HCT116 (cell line): Measurements from ENCODE around the gene ERC1. TPM values are rescaled to one million over a fixed set of nuclear protein-coding genes. Genes with fewer than 3 reads are reported as not detected.

Experiments
- ATAC-seq: fragments of 200-7000 bp; cut with Tn5 transposase; 2 replicates; pipeline ENCODE4 v1.9.1; 2020; ENCODE audit warnings: mild to moderate bottlenecking, moderate library complexity
- BruUV-seq: library from RNA; stranded (reverse); fragments of 400-500 nt; replicated peaks from 2 replicates; lab custom pipeline; 2021; lab: Mats Ljungman, UMichigan
- CTCF ChIA-PET: fragments of 300-600 bp; sonication (Branson Sonifier 250); formaldehyde crosslinking; loops from one replicate; lab custom pipeline; 2021; ENCODE audit warnings: antibody characterized with exemption; lab: Charles Lee
- POLR2A ChIA-PET: fragments of 300-600, 350-600 bp; sonication (Branson Sonifier 250); formaldehyde crosslinking; loops from one replicate; lab custom pipeline; 2021; ENCODE audit warnings: antibody characterized with exemption; lab: Charles Lee
- RAD21 ChIA-PET, 2 experiments: fragments of 300-600 bp; sonication (Branson Sonifier 250); formaldehyde crosslinking; loops; one replicate each; lab custom pipeline; 2023; ENCODE audit warnings: low total read pairs in 2 of 2; ENCODE audit not compliant: uncharacterized antibody in 2 of 2, unreplicated experiment in 2 of 2, low non-redundant PET in 1 of 2; lab: Charles Lee
- DNase-seq: peaks from one replicate; pipeline ENCODE4 v3.0.0-alpha.2; 2010; ENCODE audit warnings: low read depth, low spot score
- H2AFZ ChIP-seq: fragments of 200-600 bp; shearing (Covaris generic), sonication (generic); 2 replicates; pipeline ENCODE4 v1.6.1; 2017; ENCODE audit warnings: low read depth, mixed run types, mixed read lengths, antibody characterized with exemption, low read length; ENCODE audit not compliant: poor library complexity, severe bottlenecking
- H3K27ac ChIP-seq: 2 replicates; pipeline ENCODE4 v1.5.1; 2012; ENCODE audit warnings: low read depth, low read length
- H3K27me3 ChIP-seq: fragments of 200-600 bp; sonication (generic); 2 replicates; pipeline ENCODE4 v1.6.1; 2016; ENCODE audit warnings: mixed run types, low read length, mixed read lengths; ENCODE audit not compliant: insufficient read depth
- H3K36me3 ChIP-seq, 2 experiments: fragments of 200-500 bp in 1 of 2; fragments of 200-600 bp in 1 of 2; sonication (Bioruptor generic) in 1 of 2; sonication (generic) in 1 of 2; 2 replicates each; pipeline versions ENCODE4 v1.5.1 to v1.6.1; 2014 to 2016; ENCODE audit warnings: low read length in 2 of 2, inconsistent platforms in 1 of 2, mixed read lengths in 1 of 2, mixed run types in 1 of 2; ENCODE audit not compliant: insufficient read depth in 2 of 2, control insufficient read depth in 1 of 2
- H3K4me1 ChIP-seq, 2 experiments: fragments of 200-600 bp in 1 of 2; sonication (generic) in 1 of 2; 2 replicates each; pipeline versions ENCODE4 v1.5.1 to v1.6.1; 2012 to 2017; ENCODE audit warnings: low read length in 2 of 2, inconsistent platforms in 1 of 2, mild to moderate bottlenecking in 1 of 2, mixed read lengths in 1 of 2, mixed run types in 1 of 2, moderate library complexity in 1 of 2; ENCODE audit not compliant: insufficient read depth in 2 of 2, control insufficient read depth in 1 of 2
- H3K4me2 ChIP-seq: fragments of 200-600 bp; sonication (generic); 2 replicates; pipeline ENCODE4 v1.6.1; 2017; ENCODE audit warnings: mixed run types, low read length, mixed read lengths
- H3K4me3 ChIP-seq, 2 experiments: fragments of 200-600 bp in 1 of 2; sonication (generic) in 1 of 2; replicated peaks in 1 of 2; 2 replicates each; pipeline ENCODE4 v1.5.1; 2011 to 2016; ENCODE audit warnings: low read length in 2 of 2, control low read depth in 1 of 2, low read depth in 1 of 2, mild to moderate bottlenecking in 1 of 2, mixed read lengths in 1 of 2, mixed run types in 1 of 2
- H3K79me2 ChIP-seq: fragments of 200-600 bp; sonication (generic); 2 replicates; pipeline ENCODE4 v1.6.1; 2017; ENCODE audit warnings: mild to moderate bottlenecking, mixed run types, low read length, moderate library complexity, mixed read lengths; ENCODE audit not compliant: insufficient read depth
- H3K9ac ChIP-seq: fragments of 200-600 bp; sonication (generic); 2 replicates; pipeline ENCODE4 v1.6.1; 2016; ENCODE audit warnings: low read length, mixed read lengths
- H3K9me2 ChIP-seq: fragments of 200-600 bp; sonication (generic), shearing (Covaris generic); 2 replicates; pipeline ENCODE4 v1.6.1; 2017; ENCODE audit warnings: mixed run types, mild to moderate bottlenecking, moderate library complexity; ENCODE audit not compliant: insufficient read depth
- H3K9me3 ChIP-seq, 2 experiments: fragments of 200-500 bp in 1 of 2; fragments of 200-600 bp in 1 of 2; sonication (Bioruptor generic) in 1 of 2; sonication (generic) in 1 of 2; 2 replicates each; pipeline ENCODE4 v1.6.1; 2014 to 2017; ENCODE audit warnings: low read length in 2 of 2, mixed read lengths in 2 of 2, inconsistent platforms in 1 of 2, low read depth in 1 of 2, mild to moderate bottlenecking in 1 of 2, mixed run types in 1 of 2, moderate library complexity in 1 of 2; ENCODE audit not compliant: control insufficient read depth in 1 of 2, insufficient read depth in 1 of 2
- H4K20me1 ChIP-seq: fragments of 200-600 bp; sonication (generic), shearing (Covaris generic); 2 replicates; pipeline ENCODE4 v1.6.1; 2017; ENCODE audit warnings: mixed run types, mild to moderate bottlenecking, moderate library complexity; ENCODE audit not compliant: insufficient read depth
- EGR1 ChIP-seq: IDR thresholded peaks from 2 replicates; pipeline ENCODE4 v1.6.1; 2012; ENCODE audit warnings: low read depth
- EZH2phosphoT487 ChIP-seq: fragments of 200-600 bp; IDR thresholded peaks from 2 replicates; pipeline ENCODE4 v1.6.1; 2018; ENCODE audit warnings: antibody characterized with exemption, borderline replicate concordance
- JUND ChIP-seq: IDR thresholded peaks from 2 replicates; pipeline ENCODE4 v1.6.1; 2012
- RAD21 ChIP-seq: IDR thresholded peaks from 2 replicates; pipeline ENCODE4 v1.6.1; 2012; ENCODE audit warnings: low read depth, mild to moderate bottlenecking
- SIN3A ChIP-seq: IDR thresholded peaks from 2 replicates; pipeline ENCODE4 v1.6.1; 2012; ENCODE audit warnings: low read depth
- ZNF274 ChIP-seq: fragments of 200-500 bp; sonication (Bioruptor generic); IDR thresholded peaks from 2 replicates; pipeline ENCODE4 v1.6.1; 2014; ENCODE audit warnings: mild to moderate bottlenecking, low read depth, low read length, inconsistent platforms
- intact Hi-C: fragments of 100-400 bp; cut with micrococcal nuclease; formaldehyde crosslinking; loops from 2 replicates; pipeline ENCODE4 v1.10.0; 2022
- total RNA-seq: library from RNA; stranded (reverse); gene quantifications from one replicate; pipeline ENCODE4 v1.2.1, GENCODE V29; 2021; ENCODE audit not compliant: unreplicated experiment
- TF ChIP-seq, protein P1 (sequence below): IDR thresholded peaks from 2 replicates; pipeline ENCODE4 v1.6.1; 2012
- TF ChIP-seq, protein P2 (sequence below), 3 experiments: fragments of 200-600 bp in 1 of 3; sonication (generic) in 1 of 3; IDR thresholded peaks in 2 of 3; conservative IDR thresholded peaks in 1 of 3; 2 replicates each; pipeline ENCODE4 v1.5.1; 2012 to 2017; ENCODE audit warnings: low read depth in 2 of 3, low read length in 2 of 3, antibody characterized with exemption in 1 of 3, borderline replicate concordance in 1 of 3, control low read depth in 1 of 3, mild to moderate bottlenecking in 1 of 3, mixed read lengths in 1 of 3, mixed run types in 1 of 3, moderate library complexity in 1 of 3; ENCODE audit not compliant: insufficient read depth in 1 of 3
- TF ChIP-seq, protein P3 (sequence below): IDR thresholded peaks from 2 replicates; pipeline ENCODE4 v1.6.1; 2012
- TF ChIP-seq, protein P4 (sequence below): IDR thresholded peaks from 2 replicates; pipeline ENCODE4 v1.6.1; 2012; ENCODE audit warnings: low read depth

Gene ERC1
- total RNA-seq, 1 experiment from 2014 or later = 41.9 TPM

DNA sequence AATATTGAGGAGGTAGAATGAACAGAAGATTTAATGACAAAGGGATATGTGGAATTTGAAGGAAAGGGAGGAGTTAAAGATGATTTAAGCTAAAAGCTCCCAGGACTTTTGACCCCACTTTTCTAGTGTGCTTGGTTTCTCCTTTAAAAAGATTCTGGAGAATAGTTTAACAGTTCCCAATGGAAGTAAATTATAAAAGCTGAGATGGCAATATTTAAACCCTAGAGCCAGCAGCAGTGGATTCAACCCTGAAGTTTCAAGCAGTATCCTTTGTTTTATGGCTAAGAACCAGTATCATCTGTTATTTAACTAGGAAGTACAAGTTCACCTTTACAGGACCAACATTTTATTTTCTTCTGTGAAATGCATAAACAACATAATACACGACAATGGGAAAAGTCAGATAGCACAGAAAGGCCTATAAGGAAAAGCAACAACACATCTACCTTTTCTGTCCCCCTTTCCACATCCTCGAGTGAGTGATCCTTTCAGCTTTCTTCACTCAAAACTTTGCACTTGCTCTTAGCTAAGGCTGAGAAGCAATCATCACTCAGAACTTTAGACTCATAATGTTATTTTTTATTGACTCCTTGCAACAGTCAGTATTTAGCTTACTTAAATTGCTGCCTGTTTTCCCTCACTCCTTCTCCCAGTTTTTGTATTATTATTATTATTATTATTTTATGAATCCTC lies 338.9 kb downstream of the ERC1 start:
- TF ChIP-seq SIN3A (no peak), ZNF274 (no peak), EZH2phosphoT487 (no peak), JUND (no peak), RAD21 (no peak), EGR1 (no peak)
- TF ChIP-seq, protein P1, sequence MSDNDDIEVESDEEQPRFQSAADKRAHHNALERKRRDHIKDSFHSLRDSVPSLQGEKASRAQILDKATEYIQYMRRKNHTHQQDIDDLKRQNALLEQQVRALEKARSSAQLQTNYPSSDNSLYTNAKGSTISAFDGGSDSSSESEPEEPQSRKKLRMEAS = no peak
- TF ChIP-seq, protein P2, sequence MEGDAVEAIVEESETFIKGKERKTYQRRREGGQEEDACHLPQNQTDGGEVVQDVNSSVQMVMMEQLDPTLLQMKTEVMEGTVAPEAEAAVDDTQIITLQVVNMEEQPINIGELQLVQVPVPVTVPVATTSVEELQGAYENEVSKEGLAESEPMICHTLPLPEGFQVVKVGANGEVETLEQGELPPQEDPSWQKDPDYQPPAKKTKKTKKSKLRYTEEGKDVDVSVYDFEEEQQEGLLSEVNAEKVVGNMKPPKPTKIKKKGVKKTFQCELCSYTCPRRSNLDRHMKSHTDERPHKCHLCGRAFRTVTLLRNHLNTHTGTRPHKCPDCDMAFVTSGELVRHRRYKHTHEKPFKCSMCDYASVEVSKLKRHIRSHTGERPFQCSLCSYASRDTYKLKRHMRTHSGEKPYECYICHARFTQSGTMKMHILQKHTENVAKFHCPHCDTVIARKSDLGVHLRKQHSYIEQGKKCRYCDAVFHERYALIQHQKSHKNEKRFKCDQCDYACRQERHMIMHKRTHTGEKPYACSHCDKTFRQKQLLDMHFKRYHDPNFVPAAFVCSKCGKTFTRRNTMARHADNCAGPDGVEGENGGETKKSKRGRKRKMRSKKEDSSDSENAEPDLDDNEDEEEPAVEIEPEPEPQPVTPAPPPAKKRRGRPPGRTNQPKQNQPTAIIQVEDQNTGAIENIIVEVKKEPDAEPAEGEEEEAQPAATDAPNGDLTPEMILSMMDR (IDR thresholded peaks at IDR 0.05 in 2 of 3, conservative IDR thresholded peaks at IDR 0.05 in 1 of 3; ENCODE audit: borderline replicate concordance in 1 of 3, insufficient read depth in 1 of 3, low read depth in 2 of 3, low read length in 2 of 3) = no peak
- TF ChIP-seq, protein P3, sequence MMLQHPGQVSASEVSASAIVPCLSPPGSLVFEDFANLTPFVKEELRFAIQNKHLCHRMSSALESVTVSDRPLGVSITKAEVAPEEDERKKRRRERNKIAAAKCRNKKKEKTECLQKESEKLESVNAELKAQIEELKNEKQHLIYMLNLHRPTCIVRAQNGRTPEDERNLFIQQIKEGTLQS = no peak
- TF ChIP-seq, protein P4, sequence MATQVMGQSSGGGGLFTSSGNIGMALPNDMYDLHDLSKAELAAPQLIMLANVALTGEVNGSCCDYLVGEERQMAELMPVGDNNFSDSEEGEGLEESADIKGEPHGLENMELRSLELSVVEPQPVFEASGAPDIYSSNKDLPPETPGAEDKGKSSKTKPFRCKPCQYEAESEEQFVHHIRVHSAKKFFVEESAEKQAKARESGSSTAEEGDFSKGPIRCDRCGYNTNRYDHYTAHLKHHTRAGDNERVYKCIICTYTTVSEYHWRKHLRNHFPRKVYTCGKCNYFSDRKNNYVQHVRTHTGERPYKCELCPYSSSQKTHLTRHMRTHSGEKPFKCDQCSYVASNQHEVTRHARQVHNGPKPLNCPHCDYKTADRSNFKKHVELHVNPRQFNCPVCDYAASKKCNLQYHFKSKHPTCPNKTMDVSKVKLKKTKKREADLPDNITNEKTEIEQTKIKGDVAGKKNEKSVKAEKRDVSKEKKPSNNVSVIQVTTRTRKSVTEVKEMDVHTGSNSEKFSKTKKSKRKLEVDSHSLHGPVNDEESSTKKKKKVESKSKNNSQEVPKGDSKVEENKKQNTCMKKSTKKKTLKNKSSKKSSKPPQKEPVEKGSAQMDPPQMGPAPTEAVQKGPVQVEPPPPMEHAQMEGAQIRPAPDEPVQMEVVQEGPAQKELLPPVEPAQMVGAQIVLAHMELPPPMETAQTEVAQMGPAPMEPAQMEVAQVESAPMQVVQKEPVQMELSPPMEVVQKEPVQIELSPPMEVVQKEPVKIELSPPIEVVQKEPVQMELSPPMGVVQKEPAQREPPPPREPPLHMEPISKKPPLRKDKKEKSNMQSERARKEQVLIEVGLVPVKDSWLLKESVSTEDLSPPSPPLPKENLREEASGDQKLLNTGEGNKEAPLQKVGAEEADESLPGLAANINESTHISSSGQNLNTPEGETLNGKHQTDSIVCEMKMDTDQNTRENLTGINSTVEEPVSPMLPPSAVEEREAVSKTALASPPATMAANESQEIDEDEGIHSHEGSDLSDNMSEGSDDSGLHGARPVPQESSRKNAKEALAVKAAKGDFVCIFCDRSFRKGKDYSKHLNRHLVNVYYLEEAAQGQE = no peak
- intact Hi-C loops = no loop called here
- POLR2A ChIA-PET = no interaction called here

More for the DNA sequence above, 338.9 kb downstream of the ERC1 start:
- ATAC-seq = no peak
- Histone ChIP-seq H3K27me3 (no peaks in the 10 kb centered on the region), H3K4me2 (no peak overlapping the region), H3K27ac (no peak overlapping the region), H2AFZ (no peak overlapping the region), H3K4me1 (peaks cover 5 to 6% of the 10 kb centered on the region in 2 experiments; a peak in 2 of 4 replicates), H3K4me3 (no peak overlapping the region), H3K36me3 (no peaks in the 10 kb centered on the region), H3K79me2 (no peaks in the 10 kb centered on the region), H4K20me1 (no peaks in the 10 kb centered on the region), H3K9me2 (no peaks in the 10 kb centered on the region), H3K9ac (no peak overlapping the region), H3K9me3 (no peaks in the 10 kb centered on the region)
- no TSS peak for BruUV-seq
- no peak for DNase-seq
- ChIA-PET RAD21 (no interaction called here), CTCF (no interaction called here)
